ENCODE results near the gene TMEM185A. TPM values are rescaled to one million over a fixed set of nuclear protein-coding genes. Genes with fewer than 3 reads are reported as not detected.
"Not testable (repeated sequence)": the region's sequence is repeated elsewhere in the genome, so short reads cannot be mapped to it uniquely, and the experiment has no call there.

Gene TMEM185A
- total and polyA plus RNA-seq, 2 of the 4 experiments (the other 2 are of a cell fraction), result 9.7 to 12.2 TPM

DNA sequence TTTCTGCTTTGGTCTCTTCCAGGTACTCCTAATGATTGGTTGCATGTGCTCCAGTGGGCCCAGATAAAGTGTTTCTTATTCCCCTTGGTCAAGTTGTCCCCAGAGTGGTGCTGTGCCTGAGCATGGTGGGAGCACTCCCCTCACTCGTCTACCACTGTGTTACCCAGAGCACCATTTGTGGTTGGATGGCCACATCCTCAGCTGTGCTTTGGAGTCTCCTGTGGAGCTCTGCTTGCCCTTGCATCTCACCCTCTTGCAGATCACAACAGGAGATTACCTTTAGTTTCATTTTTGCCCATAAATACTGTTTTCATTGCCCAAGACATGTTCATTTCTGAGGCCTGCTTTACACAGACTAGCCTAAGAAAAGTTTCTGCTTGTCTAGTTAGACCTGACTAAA lies 81.1 kb downstream of the TMEM185A start:
- BruUV-seq (replicated peaks), result not testable (repeated sequence)

DNA sequence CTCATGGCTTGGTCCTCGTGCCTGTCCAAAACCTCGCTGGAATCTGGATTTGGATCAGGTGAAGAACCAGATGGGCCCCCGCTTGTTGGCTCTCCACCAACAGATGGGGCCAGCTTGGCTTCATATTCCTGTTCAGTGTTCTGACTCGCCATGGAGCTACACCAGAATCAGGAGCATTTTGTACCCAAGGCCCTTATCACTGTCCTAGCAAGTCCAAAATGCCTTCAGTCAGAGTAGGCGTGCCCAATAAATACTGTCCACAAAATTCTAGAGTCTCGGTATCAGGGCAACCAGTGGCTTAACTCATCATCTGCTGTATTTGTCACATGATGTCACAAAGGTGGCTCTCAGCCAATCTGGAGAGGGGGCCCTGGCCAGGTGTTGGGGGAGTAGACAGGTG lies 81.9 kb downstream of the TMEM185A start, which contains the start of gene HSFX3:
TSS of gene HSFX3 (minus strand) at position 224 of the 400 bp plus-strand sequence. CDS start at position 152, 72 bp downstream.
- H4K20me1 ChIP-seq (ENCODE audit: insufficient read depth, low read length); H3K27me3 ChIP-seq (ENCODE audit: control insufficient read depth, insufficient read depth, low read length); H4K5ac ChIP-seq (ENCODE audit: low read depth, low read length); H3K27ac ChIP-seq (ENCODE audit: insufficient read depth, low read length); H2BK20ac ChIP-seq (ENCODE audit: low read depth, low read length); H3K79me1 ChIP-seq (ENCODE audit: low read depth in 1 of 2, low read length in 2 of 2); H4K8ac ChIP-seq (ENCODE audit: low read depth in 2 of 2, low read length in 2 of 2); in situ Hi-C loops (cut with MboI; ENCODE audit: low sequenced_read_pairs); POLR2A ChIA-PET (ENCODE audit: unreplicated experiment); H3K9me3 ChIP-seq (ENCODE audit: control insufficient read depth, insufficient read depth, low read length); H3K4me2 ChIP-seq (ENCODE audit: low read depth, low read length); H3K36me3 ChIP-seq (ENCODE audit: control insufficient read depth, insufficient read depth, low read length); H3K23ac ChIP-seq (ENCODE audit: low read depth, low read length); H3K4ac ChIP-seq (ENCODE audit: low read depth, low read length); H3K9me1 ChIP-seq (ENCODE audit: insufficient read depth, low read length); H3K14ac ChIP-seq (replicated peaks; ENCODE audit: low read depth, low read length); H3K9ac ChIP-seq (ENCODE audit: low read depth, low read length); H3K18ac ChIP-seq (ENCODE audit: low read depth, low read length); H3K4me3 ChIP-seq (ENCODE audit: insufficient read depth, low read depth, low read length); H2BK5ac ChIP-seq (ENCODE audit: low read depth, low read length, poor library complexity, severe bottlenecking); BruUV-seq (replicated peaks); H3K56ac ChIP-seq (ENCODE audit: extremely low read depth, insufficient read depth, low read length); H2BK15ac ChIP-seq (ENCODE audit: low read depth, low read length); DNase-seq; H3K4me1 ChIP-seq (ENCODE audit: control insufficient read depth, insufficient read depth, low read length); H2BK120ac ChIP-seq (ENCODE audit: low read depth, low read length); H2AFZ ChIP-seq (replicated peaks; ENCODE audit: low read length, poor library complexity); intact Hi-C loops (cut with micrococcal nuclease); H2AK5ac ChIP-seq (ENCODE audit: low read depth, low read length); CTCF ChIA-PET; ATAC-seq (ENCODE audit: low read depth); H4K91ac ChIP-seq (ENCODE audit: insufficient read depth, low read depth, low read length); dilution Hi-C loops (cut with HindIII; ENCODE audit: low sequenced_read_pairs, unreplicated experiment); H2AK9ac ChIP-seq (replicated peaks; ENCODE audit: low read depth, low read length, poor library complexity): not testable (repeated sequence)
- no CpG with 5 or more reads among the region's 6 CpGs for WGBS, 2 experiments (ENCODE audit: extremely low coverage in 2 of 2, insufficient read length in 1 of 2)

More for the DNA sequence above, 81.1 kb downstream of the TMEM185A start:
- H2AK5ac ChIP-seq (ENCODE audit: low read depth, low read length); H3K23ac ChIP-seq (ENCODE audit: low read depth, low read length); H3K4me3 ChIP-seq (ENCODE audit: insufficient read depth, low read depth, low read length); POLR2A ChIA-PET (ENCODE audit: unreplicated experiment); CTCF ChIA-PET; H3K9ac ChIP-seq (ENCODE audit: low read depth, low read length); H2AK9ac ChIP-seq (replicated peaks; ENCODE audit: low read depth, low read length, poor library complexity); H3K9me3 ChIP-seq (ENCODE audit: control insufficient read depth, insufficient read depth, low read length); in situ Hi-C loops (cut with MboI; ENCODE audit: low sequenced_read_pairs); H2BK120ac ChIP-seq (ENCODE audit: low read depth, low read length); H3K4ac ChIP-seq (ENCODE audit: low read depth, low read length); intact Hi-C loops (cut with micrococcal nuclease); H2BK15ac ChIP-seq (ENCODE audit: low read depth, low read length); H3K9me1 ChIP-seq (ENCODE audit: insufficient read depth, low read length); H4K8ac ChIP-seq (ENCODE audit: low read depth in 2 of 2, low read length in 2 of 2); H3K79me1 ChIP-seq (ENCODE audit: low read depth in 1 of 2, low read length in 2 of 2); H2AFZ ChIP-seq (replicated peaks; ENCODE audit: low read length, poor library complexity); ATAC-seq (ENCODE audit: low read depth); H4K5ac ChIP-seq (ENCODE audit: low read depth, low read length); H2BK5ac ChIP-seq (ENCODE audit: low read depth, low read length, poor library complexity, severe bottlenecking); H3K36me3 ChIP-seq (ENCODE audit: control insufficient read depth, insufficient read depth, low read length); H2BK20ac ChIP-seq (ENCODE audit: low read depth, low read length); H3K18ac ChIP-seq (ENCODE audit: low read depth, low read length); dilution Hi-C loops (cut with HindIII; ENCODE audit: low sequenced_read_pairs, unreplicated experiment); H3K56ac ChIP-seq (ENCODE audit: extremely low read depth, insufficient read depth, low read length); H3K14ac ChIP-seq (replicated peaks; ENCODE audit: low read depth, low read length); H4K91ac ChIP-seq (ENCODE audit: insufficient read depth, low read depth, low read length); DNase-seq; H3K4me2 ChIP-seq (ENCODE audit: low read depth, low read length); H3K27me3 ChIP-seq (ENCODE audit: control insufficient read depth, insufficient read depth, low read length); H3K27ac ChIP-seq (ENCODE audit: insufficient read depth, low read length); H4K20me1 ChIP-seq (ENCODE audit: insufficient read depth, low read length); H3K4me1 ChIP-seq (ENCODE audit: control insufficient read depth, insufficient read depth, low read length): not testable (repeated sequence)
- no CpG with 5 or more reads among the region's 1 CpG for WGBS, 2 experiments (ENCODE audit: extremely low coverage in 2 of 2, insufficient read length in 1 of 2)

All from IMR-90 (cell line).